Liver (tissue), 9 donors: ENCODE results near the gene PRR36. TPM values are rescaled to one million over a fixed set of nuclear protein-coding genes. Genes with fewer than 3 reads are reported as not detected.

Source experiments
- DNase-seq: peaks from one replicate; pipeline ENCODE4 v3.0.0-alpha.2; 2017; ENCODE audit warnings: low spot score
- H3K27ac ChIP-seq, 2 donors: one replicate each; pipeline ENCODE4 v1.7.0; 2013; ENCODE audit warnings: inconsistent platforms in 2 of 2, low read length in 2 of 2, control low read depth in 1 of 2, low read depth in 1 of 2, mild to moderate bottlenecking in 1 of 2
- H3K27me3 ChIP-seq, 4 donors: one replicate each; pipeline versions ENCODE4 v1.6.1 to v1.7.0; 2013; ENCODE audit warnings: low read length in 3 of 4, inconsistent platforms in 1 of 4, mild to moderate bottlenecking in 1 of 4, moderate library complexity in 1 of 4; ENCODE audit not compliant: control insufficient read depth in 4 of 4, insufficient read depth in 4 of 4
- H3K36me3 ChIP-seq, 4 donors: one replicate each; pipeline versions ENCODE4 v1.6.1 to v1.7.0; 2013; ENCODE audit warnings: low read length in 3 of 4, mild to moderate bottlenecking in 3 of 4, low read depth in 1 of 4, moderate library complexity in 1 of 4; ENCODE audit not compliant: control insufficient read depth in 4 of 4, insufficient read depth in 3 of 4
- H3K4me1 ChIP-seq, 4 donors: one replicate each; pipeline versions ENCODE4 v1.6.1 to v1.7.0; 2013; ENCODE audit warnings: low read length in 3 of 4, mild to moderate bottlenecking in 3 of 4, moderate library complexity in 1 of 4; ENCODE audit not compliant: control insufficient read depth in 4 of 4, insufficient read depth in 4 of 4
- H3K4me3 ChIP-seq, 3 donors: one replicate each; pipeline versions ENCODE4 v1.6.1 to v1.7.0; 2013; ENCODE audit warnings: low read length in 3 of 3, control low read depth in 1 of 3, low read depth in 1 of 3, mild to moderate bottlenecking in 1 of 3
- H3K9ac ChIP-seq, 2 donors: one replicate each; pipeline ENCODE4 v1.7.0; 2013; ENCODE audit warnings: low read length in 2 of 2, mild to moderate bottlenecking in 2 of 2, moderate library complexity in 2 of 2, control low read depth in 1 of 2, low read depth in 1 of 2
- H3K9me3 ChIP-seq, 4 donors: one replicate each; pipeline versions ENCODE4 v1.6.1 to v1.7.0; 2013; ENCODE audit warnings: low read length in 3 of 4; ENCODE audit not compliant: control insufficient read depth in 4 of 4
- ATF3 ChIP-seq: IDR thresholded peaks from 2 replicates; pipeline ENCODE4 v1.6.1; 2016; ENCODE audit warnings: antibody characterized with exemption
- CTCF ChIP-seq: fragments of 150-350 bp; IDR thresholded peaks from 2 replicates; pipeline ENCODE4 v1.5.1; 2017; ENCODE audit warnings: improper control_type of control experiment, low read depth, low read length; ENCODE audit not compliant: missing input control
- EGR1 ChIP-seq, 2 donors: IDR thresholded peaks; 2 replicates each; pipeline ENCODE4 v1.6.1; 2016 to 2018; ENCODE audit warnings: antibody characterized with exemption in 2 of 2, low read depth in 2 of 2
- FOXA1 ChIP-seq: IDR thresholded peaks from 2 replicates; pipeline ENCODE4 v1.6.1; 2016; ENCODE audit warnings: antibody characterized with exemption
- FOXA2 ChIP-seq: IDR thresholded peaks from 2 replicates; pipeline ENCODE4 v1.6.1; 2016; ENCODE audit warnings: antibody characterized with exemption
- GABPA ChIP-seq, 2 donors: IDR thresholded peaks in 1 of 2; conservative IDR thresholded peaks in 1 of 2; 2 replicates each; pipeline ENCODE4 v1.6.1; 2016; ENCODE audit warnings: antibody characterized with exemption in 2 of 2, mild to moderate bottlenecking in 1 of 2, moderate library complexity in 1 of 2
- HNF4A ChIP-seq, 2 donors: conservative IDR thresholded peaks; 2 replicates each; pipeline ENCODE4 v1.6.1; 2016; ENCODE audit warnings: antibody characterized with exemption in 2 of 2, mild to moderate bottlenecking in 2 of 2
- HNF4G ChIP-seq: IDR thresholded peaks from 2 replicates; pipeline ENCODE4 v1.6.1; 2016; ENCODE audit warnings: antibody characterized with exemption
- JUND ChIP-seq, 2 donors: IDR thresholded peaks; 2 replicates each; pipeline ENCODE4 v1.6.1; 2016; ENCODE audit warnings: antibody characterized with exemption in 2 of 2
- MAX ChIP-seq: IDR thresholded peaks from 2 replicates; pipeline ENCODE4 v1.6.1; 2016; ENCODE audit warnings: antibody characterized with exemption
- NR2F2 ChIP-seq: IDR thresholded peaks from 2 replicates; pipeline ENCODE4 v1.6.1; 2016; ENCODE audit warnings: antibody characterized with exemption
- RAD21 ChIP-seq, 2 donors: IDR thresholded peaks; 2 replicates each; pipeline ENCODE4 v1.6.1; 2016; ENCODE audit warnings: antibody characterized with exemption in 2 of 2, mild to moderate bottlenecking in 2 of 2
- REST ChIP-seq: IDR thresholded peaks from 2 replicates; pipeline ENCODE4 v1.6.1; 2016; ENCODE audit warnings: antibody characterized with exemption, mild to moderate bottlenecking
- RXRA ChIP-seq, 2 donors: IDR thresholded peaks; 2 replicates each; pipeline ENCODE4 v1.6.1; 2017 to 2018; ENCODE audit warnings: antibody characterized with exemption in 2 of 2, mild to moderate bottlenecking in 1 of 2
- SP1 ChIP-seq: IDR thresholded peaks from 2 replicates; pipeline ENCODE4 v1.6.1; 2018; ENCODE audit warnings: antibody characterized with exemption, mild to moderate bottlenecking
- TAF1 ChIP-seq: conservative IDR thresholded peaks from 2 replicates; pipeline ENCODE4 v1.6.1; 2016; ENCODE audit warnings: antibody characterized with exemption, mild to moderate bottlenecking
- YY1 ChIP-seq: IDR thresholded peaks from 2 replicates; pipeline ENCODE4 v1.6.1; 2016; ENCODE audit warnings: antibody characterized with exemption, mild to moderate bottlenecking
- ZBTB33 ChIP-seq: IDR thresholded peaks from 2 replicates; pipeline ENCODE4 v1.6.1; 2016; ENCODE audit warnings: antibody characterized with exemption
- WGBS: extraction: QIAGEN DNeasy Blood & Tissue Kit; methylation state at CpG from one replicate; pipeline ENCODE4 v1.1.7; 2013; 5-methylcytosine and 5-hydroxymethylcytosine counted together
- polyA plus RNA-seq, 2 donors: library from polyadenylated mRNA; stranded (reverse) in 1 of 2; unstranded in 1 of 2; fragments of 200-250 nt in 1 of 2; fragments of >200 nt in 1 of 2; fragmentation: Nextera tagmentation in 1 of 2; extraction: Ambion mirVana in 1 of 2; gene quantifications; one replicate each; pipeline versions ENCODE4 v1.2.1 to v1.2.3, GENCODE V29; 2013 to 2015
- total RNA-seq, 2 donors: library from RNA; depleted of rRNA; stranded (reverse); fragments of >200 nt; gene quantifications; one replicate each; pipeline ENCODE4 v1.2.3, GENCODE V29; 2014
- donor health status: healthy.
- donor health status: healthy.
- donor health status: healthy.
- donor health status: healthy.
- donor health status: healthy.

Gene PRR36
- total and polyA plus RNA-seq, 4 donors, result 0.02 to 0.03 TPM; not detected in 2

GRCh38 chr19:7858109-7858770 is 15.9 kb downstream of the PRR36 start:
- DNase-seq, result no peak
- Histone ChIP-seq H3K36me3 (no peaks in the 10 kb centered on the region), H3K4me1 (peaks cover 5 to 15% (median 9%) of the 10 kb centered on the region in 4 donors), H3K4me3 (no peak overlapping the region), H3K9me3 (no peaks in the 10 kb centered on the region), H3K27me3 (no peaks in the 10 kb centered on the region), H3K27ac (no peak overlapping the region), H3K9ac (no peak overlapping the region)
- TF ChIP-seq HNF4A (conservative IDR thresholded peaks at IDR 0.05) (no peak), NR2F2 (no peak), REST (no peak), FOXA1 (no peak), JUND (IDR thresholded peaks at IDR 0.05) (no peak), FOXA2 (no peak), YY1 (no peak), HNF4G (no peak), CTCF (no peak), TAF1 (no peak), RXRA (IDR thresholded peaks at IDR 0.05) (no peak), GABPA (IDR thresholded peaks at IDR 0.05 in 1 of 2, conservative IDR thresholded peaks at IDR 0.05 in 1 of 2) (no peak)
- WGBS, result 77% methylated on average over 29 of the region's 29 CpGs

GRCh38 chr19:7857727-7858108 is 16.5 kb downstream of the PRR36 start:
- no peaks in the 10 kb centered on the region for H3K36me3 ChIP-seq
- no peak overlapping the region for H3K4me3 ChIP-seq
- no peak for DNase-seq
- H3K4me1 ChIP-seq, result peaks cover 5 to 20% (median 10%) of the 10 kb centered on the region in 4 donors
- H3K27ac ChIP-seq, result no peak overlapping the region
- H3K9ac ChIP-seq, result no peak overlapping the region
- 92% methylated on average over 8 of the region's 8 CpGs for WGBS
- no peaks in the 10 kb centered on the region for H3K27me3 ChIP-seq
- TF ChIP-seq ATF3 (no peak), HNF4A (conservative IDR thresholded peaks at IDR 0.05) (no peak), MAX (no peak), ZBTB33 (no peak), SP1 (no peak), JUND (IDR thresholded peaks at IDR 0.05) (no peak), GABPA (IDR thresholded peaks at IDR 0.05 in 1 of 2, conservative IDR thresholded peaks at IDR 0.05 in 1 of 2) (no peak), YY1 (no peak), FOXA2 (no peak), RAD21 (IDR thresholded peaks at IDR 0.05) (no peak), TAF1 (no peak), HNF4G (no peak), REST (no peak), FOXA1 (no peak), RXRA (IDR thresholded peaks at IDR 0.05) (no peak), NR2F2 (no peak), EGR1 (IDR thresholded peaks at IDR 0.05; ENCODE audit: low read depth in 2 of 2) (no peak)
- H3K9me3 ChIP-seq, result no peaks in the 10 kb centered on the region
